HepG2 (cell line): Measurements from ENCODE around the gene TBC1D21. TPM values are rescaled to one million over a fixed set of nuclear protein-coding genes. Genes with fewer than 3 reads are reported as not detected.

ENCODE experiments used
- ATAC-seq: fragments of 200-7000 bp; cut with Tn5 transposase; 3 replicates; pipeline ENCODE4 v1.9.1; 2020; ENCODE audit warnings: mild to moderate bottlenecking, moderate library complexity
- BruUV-seq: library from RNA; stranded (reverse); fragments of 400-500 nt; replicated peaks from 2 replicates; lab custom pipeline; 2021; lab: Mats Ljungman, UMichigan
- CTCF ChIA-PET: fragments of 300-600 bp; formaldehyde crosslinking; extraction: SDS; loops from one replicate; lab custom pipeline; 2021; ENCODE audit warnings: low total read pairs, inconsistent platforms, low intra/inter-chr PET ratio; lab: Yijun Ruan, JAX
- POLR2A ChIA-PET: fragments of 350-600 bp; sonication (Branson Sonifier 250); formaldehyde crosslinking; loops from one replicate; lab custom pipeline; 2020; ENCODE audit warnings: antibody characterized with exemption, inconsistent platforms; lab: Yijun Ruan, JAX
- DNase-seq: peaks from one replicate; pipeline ENCODE4 v3.0.0-alpha.2; 2015; ENCODE audit warnings: low spot score
- FAIRE-seq: peaks from 3 replicates; lab custom pipeline; 2011; peaks lifted over from hg19 to GRCh38; lab: Jason Lieb, UNC
- H2AFZ ChIP-seq: one replicate; pipeline ENCODE4 v1.6.1; 2011; ENCODE audit warnings: low read length, inconsistent platforms
- H3K27ac ChIP-seq: fragments of 300-600 bp; 3 replicates; pipeline ENCODE4 v1.8.0; 2011; ENCODE audit warnings: mixed run types, mild to moderate bottlenecking, mixed read lengths, low read length, inconsistent platforms; ENCODE audit not compliant: insufficient read depth; ENCODE audit errors: extremely low read length
- H3K27me3 ChIP-seq, 2 experiments: fragments of 200-600 bp in 1 of 2; 2 replicates in 1 of 2; 3 replicates in 1 of 2; pipeline versions ENCODE4 v1.6.0 to v1.8.0; 2011; ENCODE audit warnings: low read length in 2 of 2, mild to moderate bottlenecking in 2 of 2, moderate library complexity in 2 of 2, inconsistent platforms in 1 of 2; ENCODE audit not compliant: insufficient read depth in 2 of 2, control insufficient read depth in 1 of 2
- H3K36me3 ChIP-seq, 2 experiments: fragments of 200-600 bp in 1 of 2; replicated peaks in 1 of 2; 2 replicates in 1 of 2; 3 replicates in 1 of 2; pipeline versions ENCODE4 v1.5.1 to v1.8.0; 2011; ENCODE audit warnings: low read length in 2 of 2, inconsistent platforms in 1 of 2; ENCODE audit not compliant: insufficient read depth in 2 of 2, control insufficient read depth in 1 of 2
- H3K4me1 ChIP-seq: 2 replicates; pipeline ENCODE4 v1.5.1; 2012; ENCODE audit warnings: low read length, inconsistent platforms; ENCODE audit not compliant: insufficient read depth
- H3K4me2 ChIP-seq: 2 replicates; pipeline ENCODE4 v1.6.0; 2011; ENCODE audit warnings: low read depth, low read length, inconsistent platforms
- H3K4me3 ChIP-seq, 3 experiments: fragments of 200-600 bp in 1 of 3; sonication (generic), shearing (Covaris generic) in 1 of 3; replicated peaks in 1 of 3; 2 replicates each; pipeline ENCODE4 v1.5.1; 2011 to 2016; ENCODE audit warnings: low read length in 3 of 3, inconsistent platforms in 2 of 3, low read depth in 2 of 3, mild to moderate bottlenecking in 2 of 3, control low read depth in 1 of 3, mixed read lengths in 1 of 3; ENCODE audit not compliant: insufficient read depth in 1 of 3
- H3K79me2 ChIP-seq: one replicate; pipeline ENCODE4 v1.6.1; 2011; ENCODE audit warnings: low read length, inconsistent platforms; ENCODE audit not compliant: insufficient read depth
- H3K9ac ChIP-seq: 2 replicates; pipeline ENCODE4 v1.6.0; 2011; ENCODE audit warnings: mild to moderate bottlenecking, low read depth, low read length, inconsistent platforms; ENCODE audit not compliant: insufficient read depth
- H3K9me3 ChIP-seq: 2 replicates; pipeline ENCODE4 v1.5.1; 2012; ENCODE audit warnings: mild to moderate bottlenecking, low read length
- H4K20me1 ChIP-seq: 2 replicates; pipeline ENCODE4 v1.6.0; 2011; ENCODE audit warnings: inconsistent platforms, mild to moderate bottlenecking, low read length, moderate library complexity; ENCODE audit not compliant: insufficient read depth
- BHLHE40 ChIP-seq: IDR thresholded peaks from 2 replicates; pipeline ENCODE4 v1.6.1; 2011; ENCODE audit warnings: low read length, improper control_type of control experiment
- FOXK1 ChIP-seq: sonication (generic); formaldehyde crosslinking; IDR thresholded peaks from 2 replicates; pipeline ENCODE4 v1.4.0; 2020; ENCODE audit warnings: low read depth, missing genetic modification reagents, borderline replicate concordance
- HNRNPUL1 ChIP-seq: fragments of 200-400 bp; formaldehyde crosslinking; IDR thresholded peaks from 2 replicates; pipeline ENCODE4 v1.6.1; 2017; ENCODE audit warnings: low read depth, mild to moderate bottlenecking, low read length, moderate library complexity
- MXD4 ChIP-seq: IDR thresholded peaks from 2 replicates; pipeline ENCODE4 v1.6.1; 2016; ENCODE audit warnings: mild to moderate bottlenecking, missing biosample characterization, missing genetic modification reagents
- MYC ChIP-seq: sonication (generic); formaldehyde crosslinking; IDR thresholded peaks from 2 replicates; pipeline ENCODE4 v1.9.0; 2021; ENCODE audit warnings: missing genetic modification reagents, borderline replicate concordance
- SYNCRIP ChIP-seq: fragments of 200-400 bp; formaldehyde crosslinking; IDR thresholded peaks from 2 replicates; pipeline ENCODE4 v1.6.1; 2018; ENCODE audit warnings: mild to moderate bottlenecking, low read depth, low read length; ENCODE audit not compliant: insufficient read depth
- ZMYM3 ChIP-seq: sonication (generic); formaldehyde crosslinking; IDR thresholded peaks from 2 replicates; pipeline ENCODE4 v1.5.1; 2020; ENCODE audit warnings: mild to moderate bottlenecking, missing genetic modification reagents
- ZNF282 ChIP-seq: fragments of 450-650 bp; IDR thresholded peaks from 2 replicates; pipeline ENCODE4 v1.6.1; 2018; ENCODE audit not compliant: partially characterized antibody
- ZNF432 ChIP-seq: sonication (generic); formaldehyde crosslinking; IDR thresholded peaks from 2 replicates; pipeline ENCODE4 v1.5.0; 2020; ENCODE audit warnings: missing genetic modification reagents, mild to moderate bottlenecking, borderline replicate concordance
- ZNF468 ChIP-seq: sonication (generic); formaldehyde crosslinking; IDR thresholded peaks from 2 replicates; pipeline ENCODE4 v1.8.0; 2022; ENCODE audit warnings: mild to moderate bottlenecking, moderate library complexity, missing genetic modification reagents
- ZNF747 ChIP-seq: sonication (generic); formaldehyde crosslinking; IDR thresholded peaks from 2 replicates; pipeline ENCODE4 v1.8.1; 2023; ENCODE audit warnings: missing genetic modification reagents, mild to moderate bottlenecking, borderline replicate concordance
- ZNF775 ChIP-seq: sonication (generic); formaldehyde crosslinking; IDR thresholded peaks from 2 replicates; pipeline ENCODE4 v1.4.0; 2020; ENCODE audit warnings: missing genetic modification reagents, mild to moderate bottlenecking, moderate library complexity, borderline replicate concordance
- ZNF788 ChIP-seq: sonication (generic); formaldehyde crosslinking; IDR thresholded peaks from 2 replicates; pipeline ENCODE4 v1.5.0; 2020; ENCODE audit warnings: mild to moderate bottlenecking, missing genetic modification reagents, borderline replicate concordance
- WGBS: methylation state at CpG from one replicate; pipeline ENCODE4 v1.1.6; 2017; ENCODE audit warnings: low lambda C conversion rate; 5-methylcytosine and 5-hydroxymethylcytosine counted together
- in situ Hi-C: cut with HindIII; loops from 2 replicates; pipeline ENCODE4 v1.10.0; 2017; ENCODE audit warnings: low pct_unique_long_range_greater_than_20kb; ENCODE audit not compliant: extremely low pct_ligation_motif_present
- intact Hi-C: fragments of 100-400 bp; cut with micrococcal nuclease; formaldehyde crosslinking; loops from one replicate; pipeline ENCODE4 v1.10.0; 2022; ENCODE audit not compliant: unreplicated experiment
- polyA plus RNA-seq, 8 experiments: library from polyadenylated mRNA; depleted of rRNA in 3 of 8; stranded (reverse) in 7 of 8; unstranded in 1 of 8; fragments of >200 nt; fragmentation: Illumina TruSeq in 4 of 8; extraction: Trizol in 4 of 8; gene quantifications; 2 replicates each; pipeline versions ENCODE4 v1.2.1 to v1.2.3, GENCODE V29; 2011 to 2016; ENCODE audit warnings: low read depth in 4 of 8, missing spikeins in 1 of 8, mixed read lengths in 1 of 8; ENCODE audit not compliant: insufficient read depth in 1 of 8
- total RNA-seq, 5 experiments: library from RNA; depleted of rRNA; stranded (reverse); fragments of >200 nt; fragmentation: Illumina TruSeq; extraction: Trizol; gene quantifications; 2 replicates each; pipeline ENCODE4 v1.2.3, GENCODE V29; 2016; ENCODE audit warnings: low read depth in 1 of 5
- TF ChIP-seq, protein P1 (sequence below): sonication (generic); formaldehyde crosslinking; IDR thresholded peaks from 2 replicates; pipeline ENCODE4 v1.8.1; 2023; ENCODE audit warnings: mild to moderate bottlenecking, moderate library complexity, missing genetic modification reagents
- TF ChIP-seq, protein P2 (sequence below): sonication (generic); formaldehyde crosslinking; IDR thresholded peaks from 2 replicates; pipeline ENCODE4 v1.8.1; 2023; ENCODE audit warnings: mild to moderate bottlenecking, inconsistent platforms, moderate library complexity, missing genetic modification reagents, borderline replicate concordance

The TBC1D21 gene
- total and polyA plus RNA-seq, 2 of the 13 experiments (the other 11 are each of a cell fraction or from before 2014, with no cell fraction given), result not detected

DNA sequence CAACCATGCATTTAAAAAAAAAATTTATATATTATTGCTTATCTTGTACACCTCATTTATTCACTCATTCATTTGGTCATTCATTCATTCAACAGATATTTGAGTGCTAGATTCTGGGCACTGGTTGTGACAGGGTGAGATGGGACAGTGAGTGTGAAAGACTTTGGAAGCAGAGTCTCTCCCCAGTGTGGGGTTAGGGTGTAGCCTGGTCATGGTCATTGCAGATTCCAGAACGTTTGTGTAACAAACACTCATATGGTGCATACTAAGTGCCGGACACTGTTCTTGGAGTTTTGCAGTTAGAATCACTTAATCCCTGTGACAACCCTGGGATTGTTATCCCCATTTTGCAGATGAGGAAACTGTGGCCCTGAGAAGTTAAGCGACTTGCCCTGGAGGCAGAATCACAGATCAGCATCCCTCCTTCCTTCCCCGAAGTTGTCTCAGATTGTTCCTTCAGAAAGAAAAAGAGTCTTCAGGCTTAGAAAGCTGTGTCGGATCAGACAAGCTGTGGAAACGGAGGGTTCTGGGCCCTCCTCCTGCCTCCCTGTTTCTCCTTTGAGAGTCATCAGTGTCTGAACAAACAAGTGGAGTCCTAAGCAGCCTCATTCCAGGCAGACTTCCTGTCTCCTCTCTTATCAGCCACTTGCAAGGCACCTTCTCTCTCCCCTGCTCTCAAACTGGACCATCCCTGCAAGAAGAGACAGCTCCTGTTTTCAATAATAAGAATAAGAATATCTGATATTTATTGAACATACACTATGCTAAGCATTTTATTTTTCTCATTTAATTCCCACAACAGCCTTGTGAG is 59.2 kb downstream of the TBC1D21 start:
- Histone ChIP-seq H3K36me3 (no peaks in the 10 kb centered on the region), H3K79me2 (no peaks in the 10 kb centered on the region), H4K20me1 (no peaks in the 10 kb centered on the region), H3K4me2 (no peak overlapping the region), H3K9ac (no peak overlapping the region), H3K27me3 (peaks cover 6 to 45% of the 10 kb centered on the region in 2 experiments; a peak in 4 of 5 replicates), H3K4me1 (no peaks in the 10 kb centered on the region; the same call in 1 of the 2 replicates), H2AFZ (no peak overlapping the region), H3K4me3 (no peak overlapping the region), H3K27ac (no peak overlapping the region), H3K9me3 (no peaks in the 10 kb centered on the region)
- POLR2A ChIA-PET, result no interaction called here
- TF ChIP-seq FOXK1 (CRISPR knock-in tag), result no peak
- TF ChIP-seq ZNF747 (CRISPR knock-in tag), result no peak
- TF ChIP-seq BHLHE40, result no peak
- TF ChIP-seq ZNF432 (CRISPR knock-in tag), result no peak
- TF ChIP-seq HNRNPUL1, result no peak
- no peak for TF ChIP-seq MYC
- TF ChIP-seq ZNF788 (CRISPR knock-in tag), result no peak
- TF ChIP-seq, protein P1, sequence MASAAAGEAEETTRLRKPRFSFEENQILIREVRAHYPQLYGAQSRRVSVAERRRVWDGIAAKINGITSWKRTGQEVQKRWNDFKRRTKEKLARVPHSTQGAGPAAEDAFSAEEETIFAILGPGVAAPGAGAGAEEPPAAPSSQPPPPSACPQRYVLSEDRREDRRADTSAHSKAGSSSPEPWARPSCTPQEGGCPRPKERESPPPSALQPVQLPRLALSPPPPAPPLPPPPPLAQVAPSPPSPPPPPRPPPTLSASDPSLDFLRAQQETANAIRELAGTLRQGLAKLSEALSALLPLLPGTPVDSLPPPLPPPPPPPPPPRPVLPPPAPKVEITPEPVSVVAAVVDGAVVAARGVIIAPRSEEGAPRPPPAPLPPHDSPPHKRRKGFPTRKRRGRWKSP (CRISPR knock-in tag), result no peak
- TF ChIP-seq ZNF775 (CRISPR knock-in tag), result no peak
- TF ChIP-seq ZNF282, result no peak
- TF ChIP-seq MXD4, result no peak
- TF ChIP-seq, protein P2, sequence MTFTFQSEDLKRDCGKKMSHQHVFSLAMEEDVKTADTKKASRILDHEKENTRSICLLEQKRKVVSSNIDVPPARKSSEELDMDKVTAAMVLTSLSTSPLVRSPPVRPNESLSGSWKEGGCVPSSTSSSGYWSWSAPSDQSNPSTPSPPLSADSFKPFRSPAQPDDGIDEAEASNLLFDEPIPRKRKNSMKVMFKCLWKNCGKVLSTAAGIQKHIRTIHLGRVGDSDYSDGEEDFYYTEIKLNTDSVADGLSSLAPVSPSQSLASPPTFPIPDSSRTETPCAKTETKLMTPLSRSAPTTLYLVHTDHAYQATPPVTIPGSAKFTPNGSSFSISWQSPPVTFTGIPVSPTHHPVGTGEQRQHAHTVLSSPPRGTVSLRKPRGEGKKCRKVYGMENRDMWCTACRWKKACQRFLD (CRISPR knock-in tag), result no peak
- TF ChIP-seq ZMYM3 (CRISPR knock-in tag), result no peak
- no peak for TF ChIP-seq ZNF468 (CRISPR knock-in tag)
- no peak for TF ChIP-seq SYNCRIP
- DNase-seq, result no peak
- intact Hi-C loops (no loop called here), in situ Hi-C loops (no loop called here)
- FAIRE-seq, result no peak
- 19% methylated on average over 6 of the region's 6 CpGs for WGBS
- ATAC-seq, result no peak
- BruUV-seq, result no TSS peak
- CTCF ChIA-PET, result no interaction called here
